HepG2 (cell line): ENCODE data around the gene PATL1. TPM values are rescaled to one million over a fixed set of nuclear protein-coding genes. Genes with fewer than 3 reads are reported as not detected.

Source experiments
- ATAC-seq: fragments of 200-7000 bp; cut with Tn5 transposase; 3 replicates; pipeline ENCODE4 v1.9.1; 2020; ENCODE audit warnings: mild to moderate bottlenecking, moderate library complexity
- BruUV-seq: library from RNA; stranded (reverse); fragments of 400-500 nt; replicated peaks from 2 replicates; lab custom pipeline; 2021; lab: Mats Ljungman, UMichigan
- CTCF ChIA-PET: fragments of 300-600 bp; formaldehyde crosslinking; extraction: SDS; loops from one replicate; lab custom pipeline; 2021; ENCODE audit warnings: low total read pairs, inconsistent platforms, low intra/inter-chr PET ratio; lab: Yijun Ruan, JAX
- POLR2A ChIA-PET: fragments of 350-600 bp; sonication (Branson Sonifier 250); formaldehyde crosslinking; loops from one replicate; lab custom pipeline; 2020; ENCODE audit warnings: antibody characterized with exemption, inconsistent platforms; lab: Yijun Ruan, JAX
- DNase-seq: peaks from one replicate; pipeline ENCODE4 v3.0.0-alpha.2; 2015; ENCODE audit warnings: low spot score
- FAIRE-seq: peaks from 3 replicates; lab custom pipeline; 2011; peaks lifted over from hg19 to GRCh38; lab: Jason Lieb, UNC
- H2AFZ ChIP-seq: one replicate; pipeline ENCODE4 v1.6.1; 2011; ENCODE audit warnings: low read length, inconsistent platforms
- H3K27ac ChIP-seq: fragments of 300-600 bp; 3 replicates; pipeline ENCODE4 v1.8.0; 2011; ENCODE audit warnings: mixed run types, mild to moderate bottlenecking, mixed read lengths, low read length, inconsistent platforms; ENCODE audit not compliant: insufficient read depth; ENCODE audit errors: extremely low read length
- H3K27me3 ChIP-seq, 2 experiments: fragments of 200-600 bp in 1 of 2; 2 replicates in 1 of 2; 3 replicates in 1 of 2; pipeline versions ENCODE4 v1.6.0 to v1.8.0; 2011; ENCODE audit warnings: low read length in 2 of 2, mild to moderate bottlenecking in 2 of 2, moderate library complexity in 2 of 2, inconsistent platforms in 1 of 2; ENCODE audit not compliant: insufficient read depth in 2 of 2, control insufficient read depth in 1 of 2
- H3K36me3 ChIP-seq, 2 experiments: fragments of 200-600 bp in 1 of 2; replicated peaks in 1 of 2; 2 replicates in 1 of 2; 3 replicates in 1 of 2; pipeline versions ENCODE4 v1.5.1 to v1.8.0; 2011; ENCODE audit warnings: low read length in 2 of 2, inconsistent platforms in 1 of 2; ENCODE audit not compliant: insufficient read depth in 2 of 2, control insufficient read depth in 1 of 2
- H3K4me1 ChIP-seq: 2 replicates; pipeline ENCODE4 v1.5.1; 2012; ENCODE audit warnings: low read length, inconsistent platforms; ENCODE audit not compliant: insufficient read depth
- H3K4me2 ChIP-seq: 2 replicates; pipeline ENCODE4 v1.6.0; 2011; ENCODE audit warnings: low read depth, low read length, inconsistent platforms
- H3K4me3 ChIP-seq, 3 experiments: fragments of 200-600 bp in 1 of 3; sonication (generic), shearing (Covaris generic) in 1 of 3; replicated peaks in 1 of 3; 2 replicates each; pipeline ENCODE4 v1.5.1; 2011 to 2016; ENCODE audit warnings: low read length in 3 of 3, inconsistent platforms in 2 of 3, low read depth in 2 of 3, mild to moderate bottlenecking in 2 of 3, control low read depth in 1 of 3, mixed read lengths in 1 of 3; ENCODE audit not compliant: insufficient read depth in 1 of 3
- H3K79me2 ChIP-seq: one replicate; pipeline ENCODE4 v1.6.1; 2011; ENCODE audit warnings: low read length, inconsistent platforms; ENCODE audit not compliant: insufficient read depth
- H3K9ac ChIP-seq: 2 replicates; pipeline ENCODE4 v1.6.0; 2011; ENCODE audit warnings: mild to moderate bottlenecking, low read depth, low read length, inconsistent platforms; ENCODE audit not compliant: insufficient read depth
- H3K9me3 ChIP-seq: 2 replicates; pipeline ENCODE4 v1.5.1; 2012; ENCODE audit warnings: mild to moderate bottlenecking, low read length
- H4K20me1 ChIP-seq: 2 replicates; pipeline ENCODE4 v1.6.0; 2011; ENCODE audit warnings: inconsistent platforms, mild to moderate bottlenecking, low read length, moderate library complexity; ENCODE audit not compliant: insufficient read depth
- HOXA7 ChIP-seq: sonication (generic); formaldehyde crosslinking; IDR thresholded peaks from 2 replicates; pipeline ENCODE4 v1.8.1; 2022; ENCODE audit warnings: mild to moderate bottlenecking, missing genetic modification reagents, moderate library complexity
- ISX ChIP-seq: sonication (generic); formaldehyde crosslinking; conservative IDR thresholded peaks from 2 replicates; pipeline ENCODE4 v1.5.0; 2020; ENCODE audit warnings: missing genetic modification reagents
- JUN ChIP-seq: sonication (generic); formaldehyde crosslinking; IDR thresholded peaks from 2 replicates; pipeline ENCODE4 v1.4.0; 2020; ENCODE audit warnings: mild to moderate bottlenecking, missing genetic modification reagents
- KLF13 ChIP-seq: sonication (generic); formaldehyde crosslinking; IDR thresholded peaks from 2 replicates; pipeline ENCODE4 v1.4.0; 2020; ENCODE audit warnings: mild to moderate bottlenecking, missing genetic modification reagents
- NFATC3 ChIP-seq: sonication (generic); formaldehyde crosslinking; IDR thresholded peaks from 2 replicates; pipeline ENCODE4 v1.5.1; 2020; ENCODE audit warnings: mild to moderate bottlenecking, missing genetic modification reagents
- NONO ChIP-seq, 2 experiments: fragments of 450-650 bp in 1 of 2; sonication (generic) in 1 of 2; formaldehyde crosslinking in 1 of 2; IDR thresholded peaks in 1 of 2; conservative IDR thresholded peaks in 1 of 2; 2 replicates each; pipeline versions ENCODE4 v1.6.1 to v1.8.0; 2017 to 2022; ENCODE audit warnings: mild to moderate bottlenecking in 1 of 2, missing genetic modification reagents in 1 of 2, moderate library complexity in 1 of 2
- ZBTB1 ChIP-seq: sonication (generic); formaldehyde crosslinking; IDR thresholded peaks from 2 replicates; pipeline ENCODE4 v1.4.0; 2020; ENCODE audit warnings: missing genetic modification reagents, borderline replicate concordance
- ZBTB20 ChIP-seq: sonication (generic); formaldehyde crosslinking; IDR thresholded peaks from 2 replicates; pipeline ENCODE4 v1.8.1; 2023; ENCODE audit warnings: missing genetic modification reagents, low read depth, mild to moderate bottlenecking, borderline replicate concordance
- ZBTB34 ChIP-seq: sonication (generic); formaldehyde crosslinking; IDR thresholded peaks from 2 replicates; pipeline ENCODE4 v1.8.0; 2022; ENCODE audit warnings: mild to moderate bottlenecking, missing genetic modification reagents
- ZFP36L2 ChIP-seq: sonication (generic); formaldehyde crosslinking; IDR thresholded peaks from 2 replicates; pipeline ENCODE4 v1.4.0; 2020; ENCODE audit warnings: missing genetic modification reagents
- ZKSCAN8 ChIP-seq: IDR thresholded peaks from 2 replicates; pipeline ENCODE4 v1.6.1; 2016; ENCODE audit warnings: borderline replicate concordance, missing genetic modification reagents, missing compliant biosample characterization
- ZNF10 ChIP-seq: sonication (generic); formaldehyde crosslinking; IDR thresholded peaks from 2 replicates; pipeline ENCODE4 v1.4.0; 2020; ENCODE audit warnings: mild to moderate bottlenecking, low read depth, missing genetic modification reagents, borderline replicate concordance
- ZNF224 ChIP-seq: sonication (generic); formaldehyde crosslinking; IDR thresholded peaks from 2 replicates; pipeline ENCODE4 v1.5.0; 2020; ENCODE audit warnings: mild to moderate bottlenecking, missing genetic modification reagents
- ZNF235 ChIP-seq: sonication (generic); formaldehyde crosslinking; IDR thresholded peaks from 2 replicates; pipeline ENCODE4 v1.8.1; 2023; ENCODE audit warnings: mild to moderate bottlenecking, missing genetic modification reagents, borderline replicate concordance
- ZNF75D ChIP-seq: sonication (generic); formaldehyde crosslinking; IDR thresholded peaks from 2 replicates; pipeline ENCODE4 v1.8.1; 2023; ENCODE audit warnings: missing genetic modification reagents, mild to moderate bottlenecking, borderline replicate concordance
- ZNF773 ChIP-seq: sonication (generic); formaldehyde crosslinking; IDR thresholded peaks from 2 replicates; pipeline ENCODE4 v1.4.0; 2020; ENCODE audit warnings: missing genetic modification reagents, borderline replicate concordance
- ZSCAN22 ChIP-seq: sonication (generic); formaldehyde crosslinking; IDR thresholded peaks from 2 replicates; pipeline ENCODE4 v1.4.0; 2020; ENCODE audit warnings: mild to moderate bottlenecking, missing genetic modification reagents
- WGBS: methylation state at CpG from one replicate; pipeline ENCODE4 v1.1.6; 2017; ENCODE audit warnings: low lambda C conversion rate; 5-methylcytosine and 5-hydroxymethylcytosine counted together
- in situ Hi-C: cut with HindIII; loops from 2 replicates; pipeline ENCODE4 v1.10.0; 2017; ENCODE audit warnings: low pct_unique_long_range_greater_than_20kb; ENCODE audit not compliant: extremely low pct_ligation_motif_present
- intact Hi-C: fragments of 100-400 bp; cut with micrococcal nuclease; formaldehyde crosslinking; loops from one replicate; pipeline ENCODE4 v1.10.0; 2022; ENCODE audit not compliant: unreplicated experiment
- polyA plus RNA-seq, 8 experiments: library from polyadenylated mRNA; depleted of rRNA in 3 of 8; stranded (reverse) in 7 of 8; unstranded in 1 of 8; fragments of >200 nt; fragmentation: Illumina TruSeq in 4 of 8; extraction: Trizol in 4 of 8; gene quantifications; 2 replicates each; pipeline versions ENCODE4 v1.2.1 to v1.2.3, GENCODE V29; 2011 to 2016; ENCODE audit warnings: low read depth in 4 of 8, missing spikeins in 1 of 8, mixed read lengths in 1 of 8; ENCODE audit not compliant: insufficient read depth in 1 of 8
- total RNA-seq, 5 experiments: library from RNA; depleted of rRNA; stranded (reverse); fragments of >200 nt; fragmentation: Illumina TruSeq; extraction: Trizol; gene quantifications; 2 replicates each; pipeline ENCODE4 v1.2.3, GENCODE V29; 2016; ENCODE audit warnings: low read depth in 1 of 5

PATL1 gene
- total and polyA plus RNA-seq, 2 of the 13 experiments (the other 11 are each of a cell fraction or from before 2014, with no cell fraction given) = 12.9 to 26.8 TPM

GRCh38 chr11:59713745-59714144 is 44.9 kb upstream of the PATL1 start, which contains the start of gene OR10V1:
Gene OR10V1, minus strand, starts transcription at chr11:59713845. Its CDS starts 0 bp downstream, at chr11:59713845.
- in situ Hi-C loops (no loop called here), intact Hi-C loops (no loop called here)
- H3K4me2 ChIP-seq = no peak within 1 kb of the TSS
- TF ChIP-seq ZNF235 (CRISPR knock-in tag) (no peak), ZKSCAN8 (CRISPR knock-in tag) (no peak), KLF13 (CRISPR knock-in tag) (no peak)
- 0% methylated on average over 2 of the region's 2 CpGs for WGBS
- H3K9me3 ChIP-seq = no peaks in the 10 kb centered on the region
- no peaks in the 10 kb centered on the region for H4K20me1 ChIP-seq
- no peak within 1 kb of the TSS for H3K4me3 ChIP-seq
- no peak within 1 kb of the TSS for H2AFZ ChIP-seq
- BruUV-seq = no TSS peak
- no peaks in the 10 kb centered on the region; a peak in 1 of 5 replicates for H3K27me3 ChIP-seq
- no peak for FAIRE-seq
- H3K36me3 ChIP-seq = no peaks in the 10 kb centered on the region
- no peak within 1 kb of the TSS for H3K27ac ChIP-seq
- DNase-seq = no peak
- no peaks in the 10 kb centered on the region for H3K79me2 ChIP-seq
- CTCF ChIA-PET = no interaction called here
- H3K4me1 ChIP-seq = no peaks in the 10 kb centered on the region
- POLR2A ChIA-PET = no interaction called here
- no peak within 1 kb of the TSS for H3K9ac ChIP-seq
- ATAC-seq = no peak

GRCh38 chr11:59710136-59710847 is 41.5 kb upstream of the PATL1 start:
- Histone ChIP-seq H3K4me3 (no peak overlapping the region), H3K27me3 (no peaks in the 10 kb centered on the region; a peak in 1 of 5 replicates), H3K4me2 (no peak overlapping the region), H2AFZ (no peak overlapping the region), H3K4me1 (peaks cover 9% of the 10 kb centered on the region), H3K27ac (no peak overlapping the region), H3K36me3 (no peaks in the 10 kb centered on the region), H3K9me3 (no peaks in the 10 kb centered on the region), H4K20me1 (no peaks in the 10 kb centered on the region), H3K79me2 (no peaks in the 10 kb centered on the region), H3K9ac (no peak overlapping the region)
- 0% methylated on average over 3 of the region's 3 CpGs for WGBS
- in situ Hi-C loops = no loop called here
- ATAC-seq (no peak), FAIRE-seq (no peak), DNase-seq (no peak)
- BruUV-seq = no TSS peak
- intact Hi-C loops = no loop called here
- ChIA-PET POLR2A (no interaction called here), CTCF (no interaction called here)
- TF ChIP-seq ZBTB1 (no peak), HOXA7 (CRISPR knock-in tag) (no peak), JUN (CRISPR knock-in tag) (no peak), ZSCAN22 (CRISPR knock-in tag) (no peak), ZNF75D (CRISPR knock-in tag) (no peak), ZBTB20 (no peak), ZBTB34 (CRISPR knock-in tag) (no peak), NONO (IDR thresholded peaks at IDR 0.05) (no peak), NONO (CRISPR knock-in tag; conservative IDR thresholded peaks at IDR 0.05) (no peak), ZNF224 (no peak), ZNF773 (CRISPR knock-in tag) (no peak), NFATC3 (CRISPR knock-in tag) (no peak), ZNF10 (no peak), ISX (no peak), ZFP36L2 (CRISPR knock-in tag) (no peak)
